ENCODE measurements around the gene LMAN1L. TPM values are rescaled to one million over a fixed set of nuclear protein-coding genes. Genes with fewer than 3 reads are reported as not detected.

Gene LMAN1L
- polyA plus RNA-seq, 1 donor (not counting 4 experiments of a cell fraction or from before 2014, with no cell fraction given) = not detected

DNA sequence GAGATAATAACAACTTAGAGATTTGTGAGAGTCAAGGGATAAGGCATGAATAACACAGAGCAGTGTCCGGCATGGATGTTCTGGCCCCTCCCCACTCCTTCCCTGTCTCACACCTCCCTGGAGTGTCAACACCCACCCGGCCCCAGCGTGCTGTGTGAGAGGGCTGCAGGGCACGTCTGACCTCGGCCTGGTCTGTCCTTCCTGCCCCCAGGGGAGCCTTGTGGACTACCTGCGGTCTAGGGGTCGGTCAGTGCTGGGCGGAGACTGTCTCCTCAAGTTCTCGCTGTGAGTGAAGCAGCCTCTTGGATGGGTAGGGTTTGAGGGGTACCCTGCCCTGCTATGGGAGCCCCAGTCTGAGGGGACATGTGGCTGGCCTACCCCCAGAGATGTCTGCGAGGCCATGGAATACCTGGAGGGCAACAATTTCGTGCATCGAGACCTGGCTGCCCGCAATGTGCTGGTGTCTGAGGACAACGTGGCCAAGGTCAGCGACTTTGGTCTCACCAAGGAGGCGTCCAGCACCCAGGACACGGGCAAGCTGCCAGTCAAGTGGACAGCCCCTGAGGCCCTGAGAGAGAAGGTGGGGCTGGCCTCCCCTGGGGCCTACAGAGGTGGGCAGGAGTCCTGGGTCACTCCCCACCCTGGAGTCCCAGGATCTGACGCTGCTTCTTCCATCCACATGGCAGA lies 11.2 kb upstream of the LMAN1L start:
- H3K9ac ChIP-seq (ENCODE audit: control insufficient read depth, extremely low read depth, insufficient read depth, low read length) = no peak overlapping the region
- H3K9me1 ChIP-seq (ENCODE audit: control insufficient read depth, extremely low read depth, insufficient read depth, low read length) = no peaks in the 10 kb centered on the region
- DNase-seq (ENCODE audit: low read depth, low spot score) = no peak
- peaks cover 31 to 37% of the 10 kb centered on the region in 2 experiments for H3K36me3 ChIP-seq (ENCODE audit: control insufficient read depth in 2 of 2, extremely low read depth in 1 of 2, insufficient read depth in 2 of 2, low read length in 2 of 2)
- peaks cover 16% of the 10 kb centered on the region for H3K4me1 ChIP-seq (ENCODE audit: control insufficient read depth, extremely low read depth, insufficient read depth, low read length)
- no peak overlapping the region for H3K4me3 ChIP-seq (ENCODE audit: control insufficient read depth in 2 of 3, extremely low read depth in 1 of 3, insufficient read depth in 2 of 3, low read depth in 1 of 3, low read length in 3 of 3)
- dilution Hi-C loops (cut with MboI; ENCODE audit: extremely low pct_ligation_motif_present, low sequenced_read_pairs) = no loop called here
- no peaks in the 10 kb centered on the region for H3K27me3 ChIP-seq (ENCODE audit: control insufficient read depth, extremely low read depth, insufficient read depth, low read length)
- FAIRE-seq = no peak
- H3K9me3 ChIP-seq (ENCODE audit: control insufficient read depth, low read depth, low read length) = no peaks in the 10 kb centered on the region
- H3K4me2 ChIP-seq (ENCODE audit: control insufficient read depth, extremely low read depth, insufficient read depth, low read depth, low read length) = no peak overlapping the region
- peaks cover 19% of the 10 kb centered on the region for H3K79me2 ChIP-seq (ENCODE audit: control insufficient read depth, insufficient read depth, low read length)
- no peak overlapping the region for H2AFZ ChIP-seq (ENCODE audit: control insufficient read depth, low read length)
- TF ChIP-seq EZH2 (IDR thresholded peaks at IDR 0.05; ENCODE audit: low read length) = no peak
- TF ChIP-seq, protein P1, sequence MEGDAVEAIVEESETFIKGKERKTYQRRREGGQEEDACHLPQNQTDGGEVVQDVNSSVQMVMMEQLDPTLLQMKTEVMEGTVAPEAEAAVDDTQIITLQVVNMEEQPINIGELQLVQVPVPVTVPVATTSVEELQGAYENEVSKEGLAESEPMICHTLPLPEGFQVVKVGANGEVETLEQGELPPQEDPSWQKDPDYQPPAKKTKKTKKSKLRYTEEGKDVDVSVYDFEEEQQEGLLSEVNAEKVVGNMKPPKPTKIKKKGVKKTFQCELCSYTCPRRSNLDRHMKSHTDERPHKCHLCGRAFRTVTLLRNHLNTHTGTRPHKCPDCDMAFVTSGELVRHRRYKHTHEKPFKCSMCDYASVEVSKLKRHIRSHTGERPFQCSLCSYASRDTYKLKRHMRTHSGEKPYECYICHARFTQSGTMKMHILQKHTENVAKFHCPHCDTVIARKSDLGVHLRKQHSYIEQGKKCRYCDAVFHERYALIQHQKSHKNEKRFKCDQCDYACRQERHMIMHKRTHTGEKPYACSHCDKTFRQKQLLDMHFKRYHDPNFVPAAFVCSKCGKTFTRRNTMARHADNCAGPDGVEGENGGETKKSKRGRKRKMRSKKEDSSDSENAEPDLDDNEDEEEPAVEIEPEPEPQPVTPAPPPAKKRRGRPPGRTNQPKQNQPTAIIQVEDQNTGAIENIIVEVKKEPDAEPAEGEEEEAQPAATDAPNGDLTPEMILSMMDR (optimal IDR thresholded peaks at IDR 0.05 in 1 of 3, IDR thresholded peaks at IDR 0.05 in 1 of 3, conservative IDR thresholded peaks at IDR 0.05 in 1 of 3; ENCODE audit: extremely low read depth in 1 of 3, insufficient read depth in 2 of 3, low read length in 3 of 3) = no peak
- no peak overlapping the region for H3K27ac ChIP-seq (ENCODE audit: control insufficient read depth, insufficient read depth, low read length)
- no peaks in the 10 kb centered on the region for H4K20me1 ChIP-seq (ENCODE audit: control insufficient read depth, extremely low read depth, insufficient read depth, low read length)

DNA sequence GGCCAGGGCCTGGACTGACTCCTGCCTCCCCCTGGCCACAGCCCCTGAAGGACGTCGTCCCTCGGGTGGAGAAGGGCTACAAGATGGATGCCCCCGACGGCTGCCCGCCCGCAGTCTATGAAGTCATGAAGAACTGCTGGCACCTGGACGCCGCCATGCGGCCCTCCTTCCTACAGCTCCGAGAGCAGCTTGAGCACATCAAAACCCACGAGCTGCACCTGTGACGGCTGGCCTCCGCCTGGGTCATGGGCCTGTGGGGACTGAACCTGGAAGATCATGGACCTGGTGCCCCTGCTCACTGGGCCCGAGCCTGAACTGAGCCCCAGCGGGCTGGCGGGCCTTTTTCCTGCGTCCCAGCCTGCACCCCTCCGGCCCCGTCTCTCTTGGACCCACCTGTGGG lies 10.3 kb upstream of the LMAN1L start:
- Histone ChIP-seq H3K4me3 (ENCODE audit: control insufficient read depth in 2 of 3, extremely low read depth in 1 of 3, insufficient read depth in 2 of 3, low read depth in 1 of 3, low read length in 3 of 3) (no peak overlapping the region), H3K27me3 (ENCODE audit: control insufficient read depth, extremely low read depth, insufficient read depth, low read length) (no peaks in the 10 kb centered on the region), H2AFZ (ENCODE audit: control insufficient read depth, low read length) (no peak overlapping the region), H3K9me3 (ENCODE audit: control insufficient read depth, low read depth, low read length) (no peaks in the 10 kb centered on the region), H3K9ac (ENCODE audit: control insufficient read depth, extremely low read depth, insufficient read depth, low read length) (no peak overlapping the region), H3K4me1 (ENCODE audit: control insufficient read depth, extremely low read depth, insufficient read depth, low read length) (peaks cover 16% of the 10 kb centered on the region), H3K27ac (ENCODE audit: control insufficient read depth, insufficient read depth, low read length) (no peak overlapping the region), H3K4me2 (ENCODE audit: control insufficient read depth, extremely low read depth, insufficient read depth, low read depth, low read length) (no peak overlapping the region), H3K79me2 (ENCODE audit: control insufficient read depth, insufficient read depth, low read length) (peaks cover 12% of the 10 kb centered on the region), H4K20me1 (ENCODE audit: control insufficient read depth, extremely low read depth, insufficient read depth, low read length) (no peaks in the 10 kb centered on the region), H3K36me3 (ENCODE audit: control insufficient read depth in 2 of 2, extremely low read depth in 1 of 2, insufficient read depth in 2 of 2, low read length in 2 of 2) (peaks cover 31 to 37% of the 10 kb centered on the region in 2 experiments), H3K9me1 (ENCODE audit: control insufficient read depth, extremely low read depth, insufficient read depth, low read length) (no peaks in the 10 kb centered on the region)
- no peak for FAIRE-seq
- dilution Hi-C loops (cut with MboI; ENCODE audit: extremely low pct_ligation_motif_present, low sequenced_read_pairs) = no loop called here
- no peak for TF ChIP-seq EZH2 (IDR thresholded peaks at IDR 0.05; ENCODE audit: low read length)
- TF ChIP-seq, protein P1 (optimal IDR thresholded peaks at IDR 0.05 in 1 of 3, IDR thresholded peaks at IDR 0.05 in 1 of 3, conservative IDR thresholded peaks at IDR 0.05 in 1 of 3; ENCODE audit: extremely low read depth in 1 of 3, insufficient read depth in 2 of 3, low read length in 3 of 3) = no peak
- no peak for DNase-seq (ENCODE audit: low read depth, low spot score)
